ENCODE results near the gene SHANK3.
"Not testable (repeated sequence)": the region's sequence is repeated elsewhere in the genome, so short reads cannot be mapped to it uniquely, and the experiment has no call there.

The SHANK3 gene

GRCh38 chr22:50633771-50634170, 38.9 kb upstream of the SHANK3 start:
- Mint-ChIP-seq H3K36me3 (ENCODE audit: low read depth) (peaks cover 3% of the 10 kb centered on the region), H3K9me3 (no peaks in the 10 kb centered on the region), H3K4me3 (peak overlapping the region in 1 of 3 experiments; percentile 11), H3K4me1 (peaks cover 13% of the 10 kb centered on the region), H3K27me3 (ENCODE audit: low read depth) (peaks cover 10% of the 10 kb centered on the region), H3K27ac (no peak overlapping the region)
- no peak for TF ChIP-seq CTCF (IDR thresholded peaks at IDR 0.05; ENCODE audit: unreplicated experiment in 3 of 3)

- Mint-ChIP-seq H3K9me3 (no peaks in the 10 kb centered on the region), H3K27ac (no peak overlapping the region), H3K4me3 (no peak overlapping the region), H3K4me1 (peaks cover 5% of the 10 kb centered on the region), H3K27me3 (ENCODE audit: low read depth) (peaks cover 3% of the 10 kb centered on the region), H3K36me3 (ENCODE audit: low read depth) (peaks cover 3% of the 10 kb centered on the region)
- no peak for TF ChIP-seq CTCF (IDR thresholded peaks at IDR 0.05; ENCODE audit: unreplicated experiment in 3 of 3)
Observed at GRCh38 chr22:50635591-50635990, 37.0 kb upstream of the SHANK3 start.

GRCh38 chr22:50640296-50640695, 32.3 kb upstream of the SHANK3 start:
- peak overlapping the region in 1 of 3 experiments; percentile 24 for H3K27ac Mint-ChIP-seq
- not testable (repeated sequence) for H3K36me3 Mint-ChIP-seq (ENCODE audit: low read depth)

GRCh38 chr22:50640857-50641647, 31.6 kb upstream of the SHANK3 start:
- no peak for TF ChIP-seq CTCF (IDR thresholded peaks at IDR 0.05; ENCODE audit: unreplicated experiment in 3 of 3)
- Mint-ChIP-seq H3K36me3 (ENCODE audit: low read depth) (no peaks in the 10 kb centered on the region), H3K4me3 (no peak overlapping the region)

More at GRCh38 chr22:50640296-50640695, 32.3 kb upstream of the SHANK3 start:
- H3K9me3 Mint-ChIP-seq, H3K4me3 Mint-ChIP-seq: not testable (repeated sequence)
- peaks cover 14% of the 10 kb centered on the region for H3K27me3 Mint-ChIP-seq (ENCODE audit: low read depth)
- peaks cover 16% of the 10 kb centered on the region for H3K4me1 Mint-ChIP-seq

GRCh38 chr22:50641696-50642607, 30.7 kb upstream of the SHANK3 start:
- peak; percentile 33 to 37 (median 37) for TF ChIP-seq CTCF (IDR thresholded peaks at IDR 0.05; ENCODE audit: unreplicated experiment in 3 of 3)
- Mint-ChIP-seq H3K4me3 (peak overlapping the region; percentile 23 to 62 (median 33)), H3K9me3 (peaks cover 3% of the 10 kb centered on the region), H3K4me1 (peaks cover 16% of the 10 kb centered on the region), H3K27me3 (ENCODE audit: low read depth) (peaks cover 12% of the 10 kb centered on the region), H3K27ac (peak overlapping the region; percentile 78 to 88 (median 79)), H3K36me3 (ENCODE audit: low read depth) (no peaks in the 10 kb centered on the region)

More at GRCh38 chr22:50640857-50641647, 31.6 kb upstream of the SHANK3 start:
- peak overlapping the region in 2 of 3 experiments; percentile 44 to 88 for H3K27ac Mint-ChIP-seq
- H3K9me3 Mint-ChIP-seq, result no peaks in the 10 kb centered on the region
- peaks cover 16% of the 10 kb centered on the region for H3K4me1 Mint-ChIP-seq
- H3K27me3 Mint-ChIP-seq (ENCODE audit: low read depth), result peaks cover 12% of the 10 kb centered on the region

- peaks cover 12% of the 10 kb centered on the region for H3K27me3 Mint-ChIP-seq (ENCODE audit: low read depth)
- not testable (repeated sequence) for H3K9me3 Mint-ChIP-seq; H3K27ac Mint-ChIP-seq; H3K4me3 Mint-ChIP-seq; H3K36me3 Mint-ChIP-seq (ENCODE audit: low read depth)
- H3K4me1 Mint-ChIP-seq, result peaks cover 16% of the 10 kb centered on the region
Observed at GRCh38 chr22:50643021-50643820, 29.4 kb upstream of the SHANK3 start.

- Mint-ChIP-seq H3K27me3 (ENCODE audit: low read depth) (peaks cover 12% of the 10 kb centered on the region), H3K4me1 (peaks cover 16% of the 10 kb centered on the region)
- not testable (repeated sequence) for H3K4me3 Mint-ChIP-seq; H3K36me3 Mint-ChIP-seq (ENCODE audit: low read depth); H3K27ac Mint-ChIP-seq; H3K9me3 Mint-ChIP-seq
Observed at GRCh38 chr22:50643821-50644101, 28.9 kb upstream of the SHANK3 start.

Measured in nephron (organoid).